Measurements from ENCODE around the gene CWC27.

DNA sequence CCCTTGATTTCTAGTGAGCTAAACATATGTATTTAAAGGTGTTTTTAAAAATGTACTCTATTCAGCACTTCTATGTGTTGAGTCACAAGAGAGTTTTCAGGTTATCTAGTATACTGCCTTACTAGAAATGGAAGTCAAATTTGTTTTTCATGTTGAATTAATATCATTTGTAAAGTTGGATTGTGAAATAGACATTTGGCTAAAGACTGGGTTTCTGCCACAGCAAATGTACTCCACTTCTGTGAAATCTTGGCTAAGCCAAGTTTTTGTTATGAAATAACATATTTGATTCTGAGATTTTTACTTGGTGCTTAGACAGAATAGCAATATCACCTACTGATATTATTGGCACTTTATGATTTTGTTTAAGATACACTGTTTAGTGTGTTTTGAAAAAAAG is 106.0 kb downstream of the CWC27 start:
- TF ChIP-seq, protein P1, sequence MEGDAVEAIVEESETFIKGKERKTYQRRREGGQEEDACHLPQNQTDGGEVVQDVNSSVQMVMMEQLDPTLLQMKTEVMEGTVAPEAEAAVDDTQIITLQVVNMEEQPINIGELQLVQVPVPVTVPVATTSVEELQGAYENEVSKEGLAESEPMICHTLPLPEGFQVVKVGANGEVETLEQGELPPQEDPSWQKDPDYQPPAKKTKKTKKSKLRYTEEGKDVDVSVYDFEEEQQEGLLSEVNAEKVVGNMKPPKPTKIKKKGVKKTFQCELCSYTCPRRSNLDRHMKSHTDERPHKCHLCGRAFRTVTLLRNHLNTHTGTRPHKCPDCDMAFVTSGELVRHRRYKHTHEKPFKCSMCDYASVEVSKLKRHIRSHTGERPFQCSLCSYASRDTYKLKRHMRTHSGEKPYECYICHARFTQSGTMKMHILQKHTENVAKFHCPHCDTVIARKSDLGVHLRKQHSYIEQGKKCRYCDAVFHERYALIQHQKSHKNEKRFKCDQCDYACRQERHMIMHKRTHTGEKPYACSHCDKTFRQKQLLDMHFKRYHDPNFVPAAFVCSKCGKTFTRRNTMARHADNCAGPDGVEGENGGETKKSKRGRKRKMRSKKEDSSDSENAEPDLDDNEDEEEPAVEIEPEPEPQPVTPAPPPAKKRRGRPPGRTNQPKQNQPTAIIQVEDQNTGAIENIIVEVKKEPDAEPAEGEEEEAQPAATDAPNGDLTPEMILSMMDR (IDR thresholded peaks at IDR 0.05): no peak
- TF ChIP-seq POLR2A (IDR thresholded peaks at IDR 0.05): no peak

Measured in stomach (tissue), 4 donors.